ENCODE measurements around the gene PRKD1.
"Not testable (repeated sequence)": the region's sequence is repeated elsewhere in the genome, so short reads cannot be mapped to it uniquely, and the experiment has no call there.

PRKD1 gene

GRCh38 chr14:29805415-29806123, 122.1 kb downstream of the PRKD1 start:
- no peak for DNase-seq (ENCODE audit: extremely low spot score, insufficient read length, low read depth)

GRCh38 chr14:29804481-29805266, 123.0 kb downstream of the PRKD1 start:
- FAIRE-seq (no peak), DNase-seq (ENCODE audit: extremely low spot score, insufficient read length, low read depth) (no peak)

More at GRCh38 chr14:29805415-29806123, 122.1 kb downstream of the PRKD1 start:
- FAIRE-seq, result no peak

GRCh38 chr14:29803045-29803444, 124.6 kb downstream of the PRKD1 start:
- FAIRE-seq, result no peak
- DNase-seq (ENCODE audit: extremely low spot score, insufficient read length, low read depth), result no peak

GRCh38 chr14:29802211-29802610, 125.4 kb downstream of the PRKD1 start:
- no peak for DNase-seq (ENCODE audit: extremely low spot score, insufficient read length, low read depth)
- no peak for FAIRE-seq

- no peak for FAIRE-seq
- DNase-seq (ENCODE audit: extremely low spot score, insufficient read length, low read depth), result no peak
These were observed 126.7 kb downstream of the PRKD1 start for GRCh38 chr14:29800961-29801360.

- no peak for FAIRE-seq
- DNase-seq (ENCODE audit: extremely low spot score, insufficient read length, low read depth), result no peak
These were observed 128.1 kb downstream of the PRKD1 start for GRCh38 chr14:29799464-29800095.

GRCh38 chr14:29798811-29799210, 128.8 kb downstream of the PRKD1 start:
- FAIRE-seq (no peak), DNase-seq (ENCODE audit: extremely low spot score, insufficient read length, low read depth) (no peak)

GRCh38 chr14:29798108-29798663, 129.5 kb downstream of the PRKD1 start:
- FAIRE-seq, result no peak
- no peak for DNase-seq (ENCODE audit: extremely low spot score, insufficient read length, low read depth)

- FAIRE-seq, result no peak
These were observed 130.8 kb downstream of the PRKD1 start for GRCh38 chr14:29796853-29797252.

GRCh38 chr14:29789475-29789874, 138.2 kb downstream of the PRKD1 start:
- FAIRE-seq (no peak), DNase-seq (ENCODE audit: extremely low spot score, insufficient read length, low read depth) (no peak)

More at GRCh38 chr14:29796853-29797252, 130.8 kb downstream of the PRKD1 start:
- DNase-seq (ENCODE audit: extremely low spot score, insufficient read length, low read depth), result no peak

- no peak for DNase-seq (ENCODE audit: extremely low spot score, insufficient read length, low read depth)
- FAIRE-seq, result no peak
These were observed 139.6 kb downstream of the PRKD1 start for GRCh38 chr14:29788093-29788492.

- DNase-seq (ENCODE audit: extremely low spot score, insufficient read length, low read depth) (no peak), FAIRE-seq (no peak)
These were observed 144.1 kb downstream of the PRKD1 start for GRCh38 chr14:29783556-29783955.

- no peak for FAIRE-seq
- DNase-seq (ENCODE audit: extremely low spot score, insufficient read length, low read depth), result no peak
These were observed 145.6 kb downstream of the PRKD1 start for GRCh38 chr14:29782041-29782440.

- not testable (repeated sequence) for DNase-seq (ENCODE audit: extremely low spot score, insufficient read length, low read depth); FAIRE-seq
These were observed 150.5 kb downstream of the PRKD1 start for GRCh38 chr14:29777142-29777541.

- DNase-seq (ENCODE audit: extremely low spot score, insufficient read length, low read depth) (no peak), FAIRE-seq (no peak)
These were observed 153.7 kb downstream of the PRKD1 start for GRCh38 chr14:29773990-29774389.

GRCh38 chr14:29763342-29763858, 164.2 kb downstream of the PRKD1 start:
- FAIRE-seq, result no peak
- DNase-seq (ENCODE audit: extremely low spot score, insufficient read length, low read depth), result no peak

- no peak for FAIRE-seq
These were observed 167.9 kb downstream of the PRKD1 start for GRCh38 chr14:29759521-29760340.

GRCh38 chr14:29757711-29758233, 169.9 kb downstream of the PRKD1 start:
- DNase-seq (ENCODE audit: extremely low spot score, insufficient read length, low read depth), result no peak
- FAIRE-seq, result no peak

More at GRCh38 chr14:29759521-29760340, 167.9 kb downstream of the PRKD1 start:
- DNase-seq (ENCODE audit: extremely low spot score, insufficient read length, low read depth), result no peak

GRCh38 chr14:29757188-29757680, 170.4 kb downstream of the PRKD1 start:
- FAIRE-seq (no peak), DNase-seq (ENCODE audit: extremely low spot score, insufficient read length, low read depth) (no peak)
